ENCODE results near the gene NHERF2. TPM values are rescaled to one million over a fixed set of nuclear protein-coding genes. Genes with fewer than 3 reads are reported as not detected.

Gene NHERF2
- total RNA-seq, 2 donors from 2014 or later, result 20.1 to 25.5 TPM

DNA sequence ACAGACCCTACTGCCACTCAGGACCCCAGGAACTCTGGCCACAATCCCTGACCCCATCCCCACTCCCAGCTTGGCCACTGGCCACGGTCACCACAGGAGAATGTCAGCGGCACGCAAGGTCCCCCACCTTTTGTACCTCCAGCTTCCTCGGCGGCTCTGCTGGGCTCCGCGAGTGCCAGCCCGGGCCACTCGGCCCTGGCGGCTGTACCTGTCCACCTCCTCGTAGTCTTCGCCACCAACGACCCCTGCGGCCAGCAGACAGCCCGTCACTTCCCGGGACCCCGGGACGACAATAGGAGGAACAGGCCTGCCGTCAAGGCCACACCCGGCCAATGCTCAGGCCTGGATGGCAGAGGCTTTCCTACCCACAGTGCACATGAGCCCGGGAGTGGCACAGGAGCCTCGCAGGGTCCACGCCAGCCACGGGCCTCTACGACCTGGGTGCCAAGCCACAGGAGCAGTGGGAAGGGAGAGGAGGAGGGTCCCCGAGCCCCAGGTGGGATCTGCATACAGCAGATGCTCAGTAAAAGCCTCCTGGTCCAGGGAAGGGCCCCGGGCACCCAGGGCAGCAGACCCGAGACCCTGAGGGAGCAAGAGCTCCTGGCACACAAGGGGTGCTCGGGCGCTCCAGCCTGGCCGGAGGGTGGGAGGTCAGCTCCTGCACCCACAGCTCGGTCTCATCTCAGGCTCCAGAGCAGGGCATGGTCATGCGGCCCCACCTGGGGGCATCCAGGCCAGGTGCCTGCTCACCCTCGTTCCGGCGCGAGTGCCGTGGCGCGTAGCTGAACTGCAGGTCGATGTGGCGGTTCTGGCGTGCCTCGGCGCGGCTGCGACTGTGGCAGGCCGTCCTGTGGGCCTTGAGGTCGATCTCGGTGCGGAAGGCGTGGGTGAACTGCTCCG, 25.0 kb upstream of the NHERF2 start:
- Histone ChIP-seq H3K27ac (ENCODE audit: low read depth, low read length) (no peak overlapping the region), H3K9ac (ENCODE audit: extremely low read depth, low read length, poor library complexity, severe bottlenecking) (no peak overlapping the region), H3K36me3 (ENCODE audit: control insufficient read depth, insufficient read depth, low read length) (peaks cover 40% of the 10 kb centered on the region), H3K4me1 (ENCODE audit: control insufficient read depth, insufficient read depth, low read length) (peaks cover 9% of the 10 kb centered on the region), H3K27me3 (ENCODE audit: control insufficient read depth, insufficient read depth, low read length, poor library complexity, severe bottlenecking) (no peaks in the 10 kb centered on the region), H3K4me3 (ENCODE audit: low read length) (no peak overlapping the region), H3K9me3 (ENCODE audit: control insufficient read depth, low read length) (no peaks in the 10 kb centered on the region)
- 93 to 95% methylated on average over 37 to 53 of the region's 53 CpGs for WGBS, 2 experiments (ENCODE audit: insufficient coverage in 1 of 2, insufficient read length in 1 of 2)
- TF ChIP-seq, protein P1, sequence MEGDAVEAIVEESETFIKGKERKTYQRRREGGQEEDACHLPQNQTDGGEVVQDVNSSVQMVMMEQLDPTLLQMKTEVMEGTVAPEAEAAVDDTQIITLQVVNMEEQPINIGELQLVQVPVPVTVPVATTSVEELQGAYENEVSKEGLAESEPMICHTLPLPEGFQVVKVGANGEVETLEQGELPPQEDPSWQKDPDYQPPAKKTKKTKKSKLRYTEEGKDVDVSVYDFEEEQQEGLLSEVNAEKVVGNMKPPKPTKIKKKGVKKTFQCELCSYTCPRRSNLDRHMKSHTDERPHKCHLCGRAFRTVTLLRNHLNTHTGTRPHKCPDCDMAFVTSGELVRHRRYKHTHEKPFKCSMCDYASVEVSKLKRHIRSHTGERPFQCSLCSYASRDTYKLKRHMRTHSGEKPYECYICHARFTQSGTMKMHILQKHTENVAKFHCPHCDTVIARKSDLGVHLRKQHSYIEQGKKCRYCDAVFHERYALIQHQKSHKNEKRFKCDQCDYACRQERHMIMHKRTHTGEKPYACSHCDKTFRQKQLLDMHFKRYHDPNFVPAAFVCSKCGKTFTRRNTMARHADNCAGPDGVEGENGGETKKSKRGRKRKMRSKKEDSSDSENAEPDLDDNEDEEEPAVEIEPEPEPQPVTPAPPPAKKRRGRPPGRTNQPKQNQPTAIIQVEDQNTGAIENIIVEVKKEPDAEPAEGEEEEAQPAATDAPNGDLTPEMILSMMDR (conservative IDR thresholded peaks at IDR 0.05), result no peak
- H3K4me3 Mint-ChIP-seq, result no peak overlapping the region
- H3K27me3 Mint-ChIP-seq (ENCODE audit: insufficient read depth), result no peaks in the 10 kb centered on the region
- H3K27ac Mint-ChIP-seq, result no peak overlapping the region
- DNase-seq, result no peak
- H3K4me1 Mint-ChIP-seq, result peaks cover 7% of the 10 kb centered on the region
- no peaks in the 10 kb centered on the region for H3K9me3 Mint-ChIP-seq
- peaks cover 25% of the 10 kb centered on the region for H3K36me3 Mint-ChIP-seq (ENCODE audit: low read depth)

DNA sequence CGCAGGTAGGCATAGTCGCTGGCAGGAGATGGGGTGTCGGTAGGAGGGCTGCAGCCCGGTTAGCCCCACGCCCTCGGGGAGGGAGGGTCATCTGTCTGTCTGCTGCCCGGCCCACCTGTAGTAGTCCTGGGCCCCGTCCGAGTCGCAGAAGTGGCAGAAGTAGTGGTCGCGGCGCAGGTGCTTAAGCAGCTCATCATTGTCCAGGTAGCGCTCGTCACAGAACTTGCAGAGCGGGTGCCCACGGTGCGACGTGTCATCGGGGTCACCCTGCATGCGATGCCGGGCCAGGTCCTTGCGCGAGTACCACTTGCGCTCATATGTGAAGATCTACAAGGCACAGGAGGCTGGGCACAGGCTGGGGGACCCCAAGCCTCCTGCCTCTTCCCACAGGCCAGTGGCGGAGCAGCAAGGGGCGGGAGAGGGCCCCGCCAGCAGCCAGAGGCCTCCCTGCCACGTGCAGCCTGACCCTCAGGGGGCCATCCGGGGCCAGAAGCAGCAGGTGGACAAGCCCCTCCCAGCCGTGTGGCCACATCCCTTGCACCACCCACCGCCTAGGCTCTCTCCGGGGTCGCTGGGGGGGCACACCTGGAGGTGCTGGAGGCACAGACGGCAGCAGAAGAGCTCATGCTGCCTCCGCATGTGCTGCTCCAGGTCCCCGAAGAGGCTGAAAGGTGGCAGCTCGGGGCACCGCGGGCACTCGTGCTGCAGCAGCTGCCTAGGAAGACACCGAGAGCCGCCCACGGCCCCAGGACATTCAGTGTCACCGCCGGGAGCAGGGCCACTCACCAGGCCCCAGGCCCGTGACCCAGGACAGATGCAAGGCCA, 24.1 kb upstream of the NHERF2 start:
- H3K27me3 Mint-ChIP-seq (ENCODE audit: insufficient read depth), result no peaks in the 10 kb centered on the region
- Histone ChIP-seq H3K4me3 (ENCODE audit: low read length) (no peak overlapping the region), H3K9ac (ENCODE audit: extremely low read depth, low read length, poor library complexity, severe bottlenecking) (no peak overlapping the region), H3K9me3 (ENCODE audit: control insufficient read depth, low read length) (no peaks in the 10 kb centered on the region), H3K27ac (ENCODE audit: low read depth, low read length) (no peak overlapping the region), H3K36me3 (ENCODE audit: control insufficient read depth, insufficient read depth, low read length) (peaks cover 38% of the 10 kb centered on the region), H3K27me3 (ENCODE audit: control insufficient read depth, insufficient read depth, low read length, poor library complexity, severe bottlenecking) (no peaks in the 10 kb centered on the region), H3K4me1 (ENCODE audit: control insufficient read depth, insufficient read depth, low read length) (peaks cover 13% of the 10 kb centered on the region)
- TF ChIP-seq, protein P1 (conservative IDR thresholded peaks at IDR 0.05), result no peak
- no peak overlapping the region for H3K4me3 Mint-ChIP-seq
- H3K27ac Mint-ChIP-seq, result no peak overlapping the region
- peaks cover 9% of the 10 kb centered on the region for H3K4me1 Mint-ChIP-seq
- DNase-seq, result no peak
- WGBS, 2 experiments (ENCODE audit: insufficient coverage in 1 of 2, insufficient read length in 1 of 2), result 96 to 97% methylated on average over 29 to 47 of the region's 47 CpGs
- H3K9me3 Mint-ChIP-seq, result no peaks in the 10 kb centered on the region
- H3K36me3 Mint-ChIP-seq (ENCODE audit: low read depth), result peaks cover 22% of the 10 kb centered on the region

DNA sequence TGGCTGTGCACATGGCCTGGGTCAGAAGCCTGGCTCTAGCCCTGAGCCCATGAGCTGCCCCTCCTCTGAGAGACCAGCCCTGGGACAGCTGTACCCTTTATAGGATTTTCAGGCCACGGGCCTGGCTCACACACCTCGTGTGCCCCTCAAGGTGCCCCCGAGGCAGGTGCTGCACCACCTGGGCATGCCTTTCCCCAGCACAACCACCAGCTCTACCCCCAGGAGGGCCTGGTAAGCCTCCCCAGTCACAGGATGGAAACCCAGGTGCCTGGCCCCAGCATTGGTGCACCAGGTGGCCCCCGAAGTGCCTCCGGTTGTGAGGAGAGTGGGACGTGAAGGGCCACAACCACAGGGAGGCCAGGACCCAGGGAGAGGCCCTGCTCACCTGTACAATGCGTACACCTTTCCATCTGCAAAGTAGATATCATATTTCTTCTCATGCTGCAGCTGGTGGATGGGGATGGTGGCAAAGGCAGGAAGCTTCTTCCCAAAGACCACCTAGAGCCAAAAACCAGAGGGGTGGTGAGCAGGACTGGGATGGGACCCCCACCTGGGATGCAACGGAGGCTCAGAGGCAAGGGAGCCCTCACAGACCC, 23.4 kb upstream of the NHERF2 start:
- H3K27ac Mint-ChIP-seq, result no peak overlapping the region
- WGBS, 2 experiments (ENCODE audit: insufficient coverage in 1 of 2, insufficient read length in 1 of 2), result 93 to 100% methylated on average over 3 to 8 of the region's 8 CpGs
- peaks cover 20% of the 10 kb centered on the region for H3K4me1 ChIP-seq (ENCODE audit: control insufficient read depth, insufficient read depth, low read length)

More for the DNA sequence above, 23.4 kb upstream of the NHERF2 start:
- H3K4me3 Mint-ChIP-seq, result no peak overlapping the region
- no peaks in the 10 kb centered on the region for H3K9me3 Mint-ChIP-seq
- TF ChIP-seq, protein P1 (conservative IDR thresholded peaks at IDR 0.05), result no peak
- no peak overlapping the region for H3K9ac ChIP-seq (ENCODE audit: extremely low read depth, low read length, poor library complexity, severe bottlenecking)
- DNase-seq, result no peak
- H3K36me3 ChIP-seq (ENCODE audit: control insufficient read depth, insufficient read depth, low read length), result peaks cover 39% of the 10 kb centered on the region
- H3K27me3 Mint-ChIP-seq (ENCODE audit: insufficient read depth), result no peaks in the 10 kb centered on the region
- H3K4me1 Mint-ChIP-seq, result peaks cover 14% of the 10 kb centered on the region
- H3K36me3 Mint-ChIP-seq (ENCODE audit: low read depth), result peaks cover 20% of the 10 kb centered on the region
- no peaks in the 10 kb centered on the region for H3K9me3 ChIP-seq (ENCODE audit: control insufficient read depth, low read length)
- H3K27me3 ChIP-seq (ENCODE audit: control insufficient read depth, insufficient read depth, low read length, poor library complexity, severe bottlenecking), result no peaks in the 10 kb centered on the region
- no peak overlapping the region for H3K4me3 ChIP-seq (ENCODE audit: low read length)
- no peak overlapping the region for H3K27ac ChIP-seq (ENCODE audit: low read depth, low read length)

Measured in endodermal cell (in vitro differentiated cells).